Subcutaneous adipose tissue (tissue), 4 donors: ENCODE data around the gene ZNF808. TPM values are rescaled to one million over a fixed set of nuclear protein-coding genes. Genes with fewer than 3 reads are reported as not detected.

Source experiments
- total RNA-seq, 4 donors: library from RNA; depleted of rRNA; stranded (reverse); fragments of >200 nt; gene quantifications; one replicate each; pipeline ENCODE4 v1.1.0, GENCODE V29; 2016
- TF ChIP-seq, protein P1 (sequence below): fragments of 450-650 bp; IDR thresholded peaks from one replicate; pipeline ENCODE4 v1.5.1; 2016; ENCODE audit warnings: low read depth, mild to moderate bottlenecking, control low read depth, antibody characterized with exemption, moderate library complexity

The ZNF808 gene
- total RNA-seq, 4 donors from 2014 or later: 21.4 to 29.7 (median 26.9) TPM

- TF ChIP-seq, protein P1, sequence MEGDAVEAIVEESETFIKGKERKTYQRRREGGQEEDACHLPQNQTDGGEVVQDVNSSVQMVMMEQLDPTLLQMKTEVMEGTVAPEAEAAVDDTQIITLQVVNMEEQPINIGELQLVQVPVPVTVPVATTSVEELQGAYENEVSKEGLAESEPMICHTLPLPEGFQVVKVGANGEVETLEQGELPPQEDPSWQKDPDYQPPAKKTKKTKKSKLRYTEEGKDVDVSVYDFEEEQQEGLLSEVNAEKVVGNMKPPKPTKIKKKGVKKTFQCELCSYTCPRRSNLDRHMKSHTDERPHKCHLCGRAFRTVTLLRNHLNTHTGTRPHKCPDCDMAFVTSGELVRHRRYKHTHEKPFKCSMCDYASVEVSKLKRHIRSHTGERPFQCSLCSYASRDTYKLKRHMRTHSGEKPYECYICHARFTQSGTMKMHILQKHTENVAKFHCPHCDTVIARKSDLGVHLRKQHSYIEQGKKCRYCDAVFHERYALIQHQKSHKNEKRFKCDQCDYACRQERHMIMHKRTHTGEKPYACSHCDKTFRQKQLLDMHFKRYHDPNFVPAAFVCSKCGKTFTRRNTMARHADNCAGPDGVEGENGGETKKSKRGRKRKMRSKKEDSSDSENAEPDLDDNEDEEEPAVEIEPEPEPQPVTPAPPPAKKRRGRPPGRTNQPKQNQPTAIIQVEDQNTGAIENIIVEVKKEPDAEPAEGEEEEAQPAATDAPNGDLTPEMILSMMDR: no peak
These were observed 8.8 kb upstream of the ZNF808 start for GRCh38 chr19:52518646-52519045.

GRCh38 chr19:52520013-52520412 lies 7.5 kb upstream of the ZNF808 start:
- TF ChIP-seq, protein P1: no peak

DNA sequence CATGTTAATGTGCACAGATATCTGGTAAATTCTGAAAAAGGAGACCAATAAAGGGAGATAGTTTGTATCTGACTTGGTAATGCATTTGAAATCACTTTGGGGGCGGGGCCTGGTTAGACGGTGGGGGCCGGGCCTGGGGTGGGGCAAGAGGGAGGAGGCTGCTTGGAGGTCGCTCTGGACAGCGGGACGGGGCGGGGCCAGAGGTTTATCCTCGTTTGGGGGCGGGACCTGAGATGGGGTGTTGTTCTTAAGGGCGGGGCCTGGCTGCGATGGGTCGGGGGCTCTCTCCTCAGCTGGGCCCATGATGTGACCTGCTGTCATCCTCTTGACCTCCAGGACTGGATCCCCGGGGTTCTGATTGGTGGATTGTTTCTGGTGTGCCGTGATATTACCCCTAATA lies 4.9 kb upstream of the ZNF808 start:
- TF ChIP-seq, protein P1: no peak

GRCh38 chr19:52524086-52524485 lies 3.4 kb upstream of the ZNF808 start:
- TF ChIP-seq, protein P1: no peak

- TF ChIP-seq, protein P1: no peak
These were observed 486 bp downstream of the ZNF808 start for GRCh38 chr19:52527956-52528351.

DNA sequence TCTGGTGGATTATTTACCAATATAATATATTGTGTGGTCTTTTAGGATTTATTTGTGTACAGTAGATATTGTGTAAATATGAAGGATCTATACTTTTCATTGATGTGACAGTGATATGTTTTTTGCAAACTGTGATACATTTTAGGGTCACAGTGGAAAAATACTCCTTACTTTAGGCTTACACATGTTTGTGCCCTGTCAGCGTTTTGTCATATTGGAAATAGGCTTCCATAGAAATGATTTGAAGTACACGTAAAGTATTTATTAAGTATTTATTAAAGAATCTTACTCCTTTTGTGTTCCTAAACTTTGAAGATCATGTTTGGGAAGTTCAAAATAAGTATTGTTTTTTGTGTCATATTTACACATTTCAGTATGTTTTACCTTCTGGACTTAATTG lies 5.0 kb downstream of the ZNF808 start:
- TF ChIP-seq, protein P1: no peak

- TF ChIP-seq, protein P1: no peak
These were observed 6.4 kb downstream of the ZNF808 start for GRCh38 chr19:52533901-52534300.
